Stimulated activated CD4-positive, alpha-beta T cell treated with anti-CD3 and anti-CD28 coated beads, Interleukin-2, amount 100 ng/mL, for 48 hours (primary cell): ENCODE measurements around the gene HDDC3.

ENCODE experiments used
- DNase-seq, 2 donors: peaks; one replicate each; pipeline ENCODE4 v3.0.0-alpha.2; 2020

Gene HDDC3

GRCh38 chr15:90953947-90954711 lies 21.8 kb upstream of the HDDC3 start:
- no peak for DNase-seq

DNA sequence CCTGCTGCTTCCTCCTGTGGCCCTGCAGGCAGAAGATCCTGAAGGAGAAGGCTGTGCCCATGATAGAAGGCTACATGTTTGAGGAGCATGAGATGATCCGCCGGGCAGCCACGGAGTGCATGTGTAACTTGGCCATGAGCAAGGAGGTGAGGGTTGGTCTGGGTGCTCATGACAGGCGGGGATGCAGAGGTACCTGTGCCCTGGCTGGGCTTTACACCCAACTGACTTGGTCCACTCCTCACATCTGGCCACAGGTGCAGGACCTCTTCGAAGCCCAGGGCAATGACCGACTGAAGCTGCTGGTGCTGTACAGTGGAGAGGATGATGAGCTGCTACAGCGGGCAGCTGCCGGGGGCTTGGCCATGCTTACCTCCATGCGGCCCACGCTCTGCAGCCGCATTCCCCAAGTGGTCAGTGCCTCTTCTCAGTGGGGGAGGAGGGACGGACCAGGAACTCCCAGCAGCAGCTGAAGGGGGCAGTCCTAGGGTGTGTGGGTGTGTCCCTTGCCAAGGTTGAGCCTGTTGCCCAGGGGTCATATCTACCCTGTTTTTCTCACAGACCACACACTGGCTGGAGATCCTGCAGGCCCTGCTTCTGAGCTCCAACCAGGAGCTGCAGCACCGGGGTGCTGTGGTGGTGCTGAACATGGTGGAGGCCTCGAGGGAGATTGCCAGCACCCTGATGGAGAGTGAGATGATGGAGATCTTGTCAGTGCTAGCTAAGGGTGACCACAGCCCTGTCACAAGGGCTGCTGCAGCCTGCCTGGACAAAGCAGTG lies 20.7 kb upstream of the HDDC3 start:
- no peak for DNase-seq

GRCh38 chr15:90950676-90951075 lies 18.3 kb upstream of the HDDC3 start:
- DNase-seq, result no peak

- DNase-seq, result no peak
Observed at GRCh38 chr15:90949979-90950675, 17.8 kb upstream of the HDDC3 start.

DNA sequence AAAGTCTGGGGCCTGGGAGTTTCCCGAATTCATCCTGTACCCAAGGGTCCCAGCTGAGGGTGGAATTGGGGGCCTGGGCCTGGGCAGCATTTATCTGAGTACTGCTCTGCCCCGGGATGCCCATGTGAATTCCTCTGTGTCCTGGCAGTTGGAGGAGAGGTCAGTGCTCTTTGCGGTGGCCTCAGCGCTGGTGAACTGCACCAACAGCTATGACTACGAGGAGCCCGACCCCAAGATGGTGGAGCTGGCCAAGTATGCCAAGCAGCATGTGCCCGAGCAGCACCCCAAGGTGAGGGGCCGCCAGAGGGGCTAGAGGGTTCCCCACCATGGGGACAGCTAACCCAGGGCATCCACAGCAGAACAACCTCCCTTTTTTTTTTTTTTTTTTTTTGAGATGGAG lies 16.2 kb upstream of the HDDC3 start:
- DNase-seq, result no peak

GRCh38 chr15:90947577-90948357 lies 15.4 kb upstream of the HDDC3 start:
- DNase-seq, result no peak

GRCh38 chr15:90946941-90947576 lies 14.7 kb upstream of the HDDC3 start:
- no peak for DNase-seq

GRCh38 chr15:90946538-90946937 lies 14.2 kb upstream of the HDDC3 start:
- DNase-seq, result no peak

- no peak for DNase-seq
Observed at GRCh38 chr15:90945091-90945490, 12.7 kb upstream of the HDDC3 start.

GRCh38 chr15:90942354-90943120 lies 10.2 kb upstream of the HDDC3 start:
- DNase-seq, result no peak

- no peak for DNase-seq
Observed at GRCh38 chr15:90941038-90941437, 8.7 kb upstream of the HDDC3 start.

- no peak for DNase-seq
Observed at GRCh38 chr15:90939756-90940155, 7.4 kb upstream of the HDDC3 start.

DNA sequence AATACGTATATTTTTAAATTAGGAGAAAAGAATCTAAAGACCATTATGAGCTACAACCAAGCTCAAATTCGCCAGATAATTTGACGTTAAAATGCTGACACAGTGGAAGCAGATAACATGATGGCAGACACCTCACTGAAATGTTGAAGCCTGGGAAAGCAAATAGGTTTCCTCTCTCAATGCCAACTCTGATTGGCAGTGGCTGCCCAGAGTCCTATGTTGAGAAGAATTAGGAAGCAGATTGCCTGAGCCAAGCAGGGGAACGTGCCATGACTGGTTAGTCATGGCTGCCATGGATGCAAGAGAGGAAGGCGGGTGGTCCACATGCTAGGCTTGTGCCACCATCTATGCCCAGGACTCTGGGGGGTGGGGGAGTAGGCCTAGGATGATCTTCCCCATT lies 5.9 kb upstream of the HDDC3 start:
- no peak for DNase-seq

DNA sequence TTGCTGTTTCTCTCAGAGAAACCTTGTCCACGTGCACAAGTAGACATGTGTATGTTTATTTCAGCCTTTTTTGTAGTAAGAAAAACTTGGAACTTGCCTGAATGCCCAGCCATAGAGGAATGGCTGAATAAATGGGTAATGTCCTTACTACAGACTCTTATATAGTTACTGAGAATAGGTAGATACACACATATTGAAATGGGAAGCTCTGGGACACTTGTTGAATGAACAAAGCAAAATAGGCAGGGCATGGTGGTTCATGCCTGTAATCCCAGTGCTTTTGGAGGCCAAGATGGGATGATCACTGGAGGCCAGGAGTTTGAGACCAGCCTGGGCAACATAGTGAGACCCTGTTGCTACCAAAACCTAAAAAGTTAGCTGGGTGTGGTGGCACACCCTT lies 4.5 kb upstream of the HDDC3 start:
- no peak for DNase-seq

DNA sequence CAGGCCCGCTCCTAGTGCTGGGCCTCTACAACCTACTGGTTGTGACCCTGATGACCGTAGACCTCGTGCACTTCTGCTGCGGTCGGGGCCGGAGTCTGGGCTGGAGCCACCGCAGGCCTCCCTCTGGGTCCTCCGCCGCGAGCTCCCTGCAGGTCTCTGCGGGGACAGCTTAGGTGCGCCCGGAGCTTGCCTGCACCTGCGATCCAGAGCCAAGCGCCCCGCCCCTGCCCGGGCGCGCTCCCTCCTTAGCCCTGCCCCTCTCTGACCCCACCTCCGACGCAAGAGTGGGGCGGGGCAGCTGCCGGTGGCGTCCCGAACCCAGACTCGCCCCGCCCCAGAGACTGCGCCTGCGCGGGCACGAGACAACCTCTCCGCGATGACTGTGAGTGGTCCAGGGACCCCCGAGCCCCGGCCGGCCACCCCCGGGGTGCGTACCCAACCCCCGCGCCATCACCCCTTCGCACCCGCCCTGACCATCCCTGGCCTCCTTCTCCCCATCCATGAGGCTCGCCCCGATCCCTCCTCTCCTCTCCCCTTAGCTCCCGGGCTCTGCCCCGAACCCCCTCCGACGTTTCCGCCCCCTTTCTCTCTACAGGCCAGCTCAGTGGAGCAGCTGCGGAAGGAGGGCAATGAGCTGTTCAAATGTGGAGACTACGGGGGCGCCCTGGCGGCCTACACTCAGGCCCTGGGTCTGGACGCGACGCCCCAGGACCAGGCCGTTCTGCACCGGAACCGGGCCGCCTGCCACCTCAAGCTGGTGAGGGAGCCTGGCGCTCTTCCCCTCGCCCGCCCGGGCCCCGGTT lies 2.8 kb upstream of the HDDC3 start, which contains the start of gene UNC45A:
Gene UNC45A, plus strand, starts transcription at position 337 of the 803 bp plus-strand sequence. Its CDS starts 40 bp downstream, at position 377.
- DNase-seq, result peak; percentile 96

GRCh38 chr15:90934256-90934948 lies 2.1 kb upstream of the HDDC3 start:
- DNase-seq, result peak; percentile 82 to 88

DNA sequence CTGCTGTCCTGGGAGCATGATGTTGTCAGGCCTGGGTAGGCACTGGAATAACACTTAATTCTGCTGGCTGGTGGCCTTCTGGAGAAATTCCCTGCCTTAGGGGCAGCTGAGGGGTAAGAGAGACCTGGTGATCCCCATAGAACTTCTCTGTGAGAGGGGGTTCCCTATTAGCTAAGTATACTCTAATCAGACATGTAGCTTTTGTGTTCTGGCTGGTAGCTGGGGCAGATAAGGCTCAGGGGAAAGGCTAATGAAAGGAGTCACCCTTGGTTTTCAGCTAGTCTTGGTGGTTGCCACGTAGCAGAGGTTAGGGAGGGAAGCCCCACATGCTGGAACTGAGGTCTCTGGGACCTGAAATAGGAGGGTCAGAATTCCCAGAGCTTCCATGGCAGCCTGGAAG lies 952 bp upstream of the HDDC3 start:
- no peak for DNase-seq

GRCh38 chr15:90932660-90932991 lies 277 bp upstream of the HDDC3 start:
- DNase-seq, result no peak

- DNase-seq, result no peak
Observed at GRCh38 chr15:90931575-90931827, 848 bp downstream of the HDDC3 start.

DNA sequence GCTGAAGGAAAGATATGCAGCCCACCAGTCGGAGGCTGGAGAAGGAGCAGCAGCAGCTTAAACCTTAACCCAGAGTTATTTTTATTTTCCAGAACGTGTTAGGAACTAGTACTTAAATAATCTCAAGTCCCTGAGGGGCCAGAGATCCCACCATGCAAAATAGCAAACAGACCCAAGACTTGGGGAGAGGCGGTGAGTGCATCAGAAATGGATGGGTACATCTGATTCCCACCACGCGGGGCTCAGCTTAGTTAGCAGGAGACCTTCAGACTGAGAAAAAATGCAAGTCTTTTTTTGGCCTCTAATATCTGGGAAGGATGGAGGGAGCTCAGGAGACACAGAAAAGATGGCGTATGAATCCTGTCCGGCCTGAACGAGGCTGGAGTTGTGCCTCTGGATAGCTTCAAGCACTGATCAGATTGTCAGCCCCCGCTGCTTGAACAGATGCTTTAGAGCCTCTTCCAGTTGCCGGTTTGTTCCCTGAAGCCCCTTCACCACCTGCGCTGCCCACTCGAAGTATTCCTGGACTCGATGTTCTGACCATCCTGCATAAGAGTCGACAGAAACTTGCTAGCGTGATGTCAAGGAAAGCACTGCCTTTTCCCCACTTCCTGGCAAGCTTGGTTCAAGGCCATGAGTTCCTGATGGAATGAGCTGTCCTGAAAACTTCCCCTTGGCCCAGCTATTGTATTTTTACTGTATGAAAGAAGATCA lies 1.3 kb downstream of the HDDC3 start:
- DNase-seq, result no peak
